Measurements from ENCODE around the gene SPOCK3.

DNA sequence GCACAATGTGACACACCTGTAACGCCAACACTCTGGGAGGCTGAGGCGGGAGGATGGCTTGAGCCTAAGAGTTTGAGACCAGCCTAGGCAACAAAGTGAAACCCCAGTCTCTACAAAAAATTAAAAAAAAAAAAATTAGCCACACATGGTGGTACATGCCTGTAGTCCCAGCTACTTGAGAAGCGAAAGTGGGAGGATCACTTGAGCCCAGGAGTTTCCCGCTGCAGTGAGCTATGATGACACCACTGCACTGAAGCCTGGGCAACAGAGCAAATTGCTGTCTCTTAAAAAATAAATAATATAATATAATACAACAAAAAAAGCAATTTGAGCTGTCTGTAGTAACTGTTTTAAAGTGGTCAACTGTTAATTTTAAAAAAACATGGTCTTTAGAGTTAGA, 13.2 kb downstream of the SPOCK3 start:
- TF ChIP-seq, protein P1, sequence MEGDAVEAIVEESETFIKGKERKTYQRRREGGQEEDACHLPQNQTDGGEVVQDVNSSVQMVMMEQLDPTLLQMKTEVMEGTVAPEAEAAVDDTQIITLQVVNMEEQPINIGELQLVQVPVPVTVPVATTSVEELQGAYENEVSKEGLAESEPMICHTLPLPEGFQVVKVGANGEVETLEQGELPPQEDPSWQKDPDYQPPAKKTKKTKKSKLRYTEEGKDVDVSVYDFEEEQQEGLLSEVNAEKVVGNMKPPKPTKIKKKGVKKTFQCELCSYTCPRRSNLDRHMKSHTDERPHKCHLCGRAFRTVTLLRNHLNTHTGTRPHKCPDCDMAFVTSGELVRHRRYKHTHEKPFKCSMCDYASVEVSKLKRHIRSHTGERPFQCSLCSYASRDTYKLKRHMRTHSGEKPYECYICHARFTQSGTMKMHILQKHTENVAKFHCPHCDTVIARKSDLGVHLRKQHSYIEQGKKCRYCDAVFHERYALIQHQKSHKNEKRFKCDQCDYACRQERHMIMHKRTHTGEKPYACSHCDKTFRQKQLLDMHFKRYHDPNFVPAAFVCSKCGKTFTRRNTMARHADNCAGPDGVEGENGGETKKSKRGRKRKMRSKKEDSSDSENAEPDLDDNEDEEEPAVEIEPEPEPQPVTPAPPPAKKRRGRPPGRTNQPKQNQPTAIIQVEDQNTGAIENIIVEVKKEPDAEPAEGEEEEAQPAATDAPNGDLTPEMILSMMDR (conservative IDR thresholded peaks at IDR 0.05; ENCODE audit: low read length), result no peak
- TF ChIP-seq EZH2phosphoT487 (IDR thresholded peaks at IDR 0.05; ENCODE audit: borderline replicate concordance, low read depth, low read length), result no peak
